HG03280 (cell line): ENCODE data around the gene TBX6.

Experiments
- ATAC-seq: cut with Tn5 transposase; IDR thresholded peaks from one replicate; pipeline ENCODE4 v1.9.1; 2021; ENCODE audit warnings: mild to moderate bottlenecking, moderate library complexity; ENCODE audit not compliant: unreplicated experiment

Gene TBX6

DNA sequence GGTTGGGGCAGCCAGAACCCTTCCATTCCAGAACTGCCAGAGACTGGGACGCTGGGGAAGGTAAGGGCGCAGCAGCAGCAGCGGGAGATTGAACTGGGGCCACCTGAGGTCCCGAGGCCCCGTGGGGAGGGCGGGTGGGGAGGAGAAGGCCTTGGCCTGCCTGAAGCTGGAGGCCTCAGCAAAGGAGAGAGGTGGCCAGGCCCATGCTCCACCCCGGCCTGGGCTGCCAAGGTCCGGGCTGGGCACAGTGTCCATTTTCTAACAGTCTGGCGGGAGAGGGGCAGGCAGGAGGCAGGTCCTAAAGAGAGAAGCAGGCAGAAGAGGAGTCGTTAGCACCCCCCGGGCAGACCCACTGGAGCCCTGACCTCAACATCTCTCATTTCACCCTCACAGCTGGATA is 22.7 kb upstream of the TBX6 start:
- no peak for ATAC-seq

GRCh38 chr16:30113711-30114333 is 22.1 kb upstream of the TBX6 start:
- no peak for ATAC-seq

DNA sequence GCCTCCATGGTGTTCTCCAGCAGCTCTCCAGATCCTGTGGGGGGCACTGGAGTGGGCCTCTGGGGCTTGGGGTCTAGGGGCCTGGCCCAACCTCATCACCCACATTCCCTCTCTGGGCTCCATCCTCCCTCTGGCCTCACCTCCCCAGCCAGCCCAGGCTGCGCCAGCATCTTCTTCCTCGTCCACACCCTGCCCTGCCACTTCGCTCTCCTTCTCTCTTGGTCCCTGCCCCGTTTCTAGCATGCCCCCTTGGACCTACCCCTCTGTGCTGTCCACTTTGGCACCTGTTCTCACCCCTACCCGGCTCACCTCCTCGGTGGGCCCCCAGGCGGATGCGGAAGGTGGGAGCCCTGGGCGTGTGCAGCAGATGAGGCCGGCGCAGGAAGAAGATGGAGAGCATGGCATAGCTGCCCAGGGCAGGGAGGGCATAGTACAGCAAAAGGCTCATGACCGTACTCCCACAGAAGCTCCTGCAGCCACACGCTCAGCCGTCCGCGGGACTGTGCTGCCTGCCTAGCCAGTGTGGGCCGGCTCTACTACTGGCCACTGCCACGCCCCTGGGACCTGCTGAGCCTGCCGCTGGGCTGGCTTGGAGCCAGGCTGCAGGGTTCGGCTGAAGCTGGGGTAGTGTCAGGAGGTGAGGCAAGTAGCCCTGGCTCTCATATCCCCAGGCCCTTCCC is 21.4 kb upstream of the TBX6 start, which contains the start of gene GDPD3:
TSS of gene GDPD3 (minus strand) at position 507 of the 680 bp plus-strand sequence. CDS start at position 448, 59 bp downstream.
- ATAC-seq: no peak

DNA sequence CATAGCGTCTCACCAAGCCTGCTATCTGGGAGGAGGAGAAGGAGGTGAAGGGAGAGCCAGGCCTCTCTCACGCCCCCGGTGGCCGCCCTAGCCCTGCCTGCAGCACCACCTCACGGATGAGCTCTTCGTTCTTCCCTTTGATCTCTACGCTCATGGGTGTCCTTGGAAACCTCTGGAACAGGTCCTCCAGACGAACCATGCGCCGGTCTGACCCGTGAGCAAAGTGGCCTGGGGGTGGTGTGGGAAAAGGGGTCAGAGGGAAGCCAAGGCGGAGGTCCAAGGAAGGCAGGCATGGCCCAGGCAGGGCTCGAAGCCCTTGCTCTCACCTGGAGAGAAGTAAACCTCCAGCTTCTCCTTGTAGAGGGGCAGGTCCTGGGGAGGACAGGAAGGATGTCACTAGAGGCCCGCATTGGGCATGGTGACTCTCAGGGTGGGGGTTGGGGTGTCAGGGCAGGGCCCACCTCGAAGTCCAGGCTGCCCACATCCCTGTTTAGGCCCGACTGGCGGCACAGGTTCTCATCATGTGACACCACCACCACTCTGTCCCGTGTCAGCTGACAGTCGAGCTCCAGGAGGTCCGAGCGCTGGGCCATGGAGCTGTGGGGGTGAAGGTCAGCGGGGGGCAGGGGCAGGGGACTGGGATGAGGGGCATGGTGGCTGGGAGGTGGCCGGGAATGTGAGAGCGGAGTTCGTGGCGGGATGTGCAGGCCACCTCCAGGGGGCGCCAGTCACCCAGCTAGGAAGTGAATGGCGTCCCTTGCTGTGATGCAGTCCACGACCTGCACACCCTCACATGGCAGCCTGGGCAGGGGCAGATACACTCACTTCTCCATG is 20.7 kb upstream of the TBX6 start:
- ATAC-seq: no peak

- ATAC-seq: no peak
These were observed 18.9 kb upstream of the TBX6 start for GRCh38 chr16:30110661-30111060.

DNA sequence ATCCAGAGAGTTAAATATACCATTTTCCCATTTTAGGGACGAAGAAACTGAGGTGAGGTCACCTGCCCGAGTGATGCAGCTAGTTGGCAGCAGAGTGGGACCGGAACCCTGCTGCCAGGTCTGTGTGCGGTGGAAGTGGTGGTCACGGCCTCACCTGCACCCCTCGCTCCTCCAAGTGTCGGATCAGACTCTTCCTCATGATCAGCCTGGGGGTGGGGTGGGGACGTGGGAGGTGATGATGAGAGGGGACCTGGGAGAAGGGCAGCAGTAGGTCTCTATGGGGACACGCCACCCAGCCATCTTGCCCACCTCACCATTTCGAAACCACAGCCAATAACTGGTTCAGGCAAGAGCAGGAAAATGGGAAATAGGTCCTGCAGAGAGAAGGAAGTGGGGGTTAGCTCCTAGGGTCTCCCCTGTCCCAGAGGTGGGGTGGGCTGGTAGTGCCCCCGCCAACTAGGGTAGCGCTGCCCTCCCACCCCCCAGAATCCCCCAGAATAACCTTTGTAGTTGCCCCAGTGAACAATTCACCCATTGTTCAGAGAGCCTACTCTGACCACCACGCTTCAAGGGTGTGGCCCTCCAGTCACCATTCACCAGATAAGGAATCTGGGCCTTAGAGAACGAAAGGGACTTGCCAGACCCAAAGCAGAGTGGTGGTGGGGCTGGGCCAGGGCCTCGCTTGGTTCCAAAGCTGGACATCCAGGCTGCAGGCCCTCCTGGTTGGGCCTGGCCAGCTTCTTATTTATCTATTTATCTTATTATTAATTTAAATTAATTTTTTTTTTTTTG is 16.5 kb upstream of the TBX6 start:
- no peak for ATAC-seq

DNA sequence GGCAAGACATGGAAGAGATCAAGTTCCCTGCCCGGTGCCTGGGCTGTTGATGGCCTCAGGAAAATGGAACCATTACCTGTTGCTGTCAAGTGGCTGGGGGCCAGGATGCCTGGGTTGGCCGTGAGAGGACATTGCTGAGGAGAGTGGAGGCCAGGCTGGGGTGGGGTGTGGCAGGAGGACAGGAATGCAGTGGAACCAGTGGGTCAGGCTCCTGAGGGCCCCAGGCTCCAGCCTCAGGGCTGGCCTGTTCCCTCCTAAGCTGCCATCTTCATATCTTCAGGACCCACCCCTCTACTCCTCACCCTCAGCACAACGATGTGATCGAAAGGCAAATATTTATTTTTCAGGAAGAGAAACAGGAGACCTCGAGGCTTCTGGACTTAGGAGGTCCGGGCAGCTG is 12.8 kb upstream of the TBX6 start:
- ATAC-seq: no peak

- no peak for ATAC-seq
These were observed 12.4 kb upstream of the TBX6 start for GRCh38 chr16:30104090-30104489.

DNA sequence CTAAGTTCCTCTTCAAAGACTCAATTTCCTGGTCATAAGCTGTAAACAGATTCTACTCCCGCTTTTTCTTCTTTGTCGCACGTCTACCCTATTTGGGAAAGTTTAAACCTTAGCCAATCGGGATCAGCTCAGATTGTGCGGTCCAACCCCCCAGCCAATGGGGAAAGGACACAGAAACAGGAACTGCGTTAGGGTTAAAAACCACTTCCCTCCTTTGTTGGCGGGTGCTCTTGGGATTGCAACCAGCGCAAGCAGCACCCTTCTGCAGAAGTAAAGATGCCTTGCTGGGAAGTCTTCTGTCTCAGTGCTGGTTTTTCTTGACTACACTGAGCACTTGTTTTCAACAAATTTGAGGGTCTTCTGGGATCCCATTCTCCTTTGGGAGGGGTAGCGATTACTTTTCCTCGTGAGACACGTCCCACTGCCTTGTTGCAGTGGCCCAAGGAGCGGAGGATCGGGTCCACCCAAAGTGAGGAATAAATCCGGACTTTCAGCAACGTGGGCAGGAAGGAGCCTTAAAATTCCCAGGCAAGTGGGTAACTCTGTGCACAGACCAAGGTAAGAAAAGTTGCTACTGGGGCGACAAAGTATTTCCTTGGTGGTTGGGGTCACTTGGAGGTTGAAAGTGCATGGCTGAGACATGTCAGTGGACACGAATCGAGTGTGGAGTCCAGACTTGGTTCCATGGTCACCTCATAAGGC is 5.3 kb upstream of the TBX6 start:
- no peak for ATAC-seq

DNA sequence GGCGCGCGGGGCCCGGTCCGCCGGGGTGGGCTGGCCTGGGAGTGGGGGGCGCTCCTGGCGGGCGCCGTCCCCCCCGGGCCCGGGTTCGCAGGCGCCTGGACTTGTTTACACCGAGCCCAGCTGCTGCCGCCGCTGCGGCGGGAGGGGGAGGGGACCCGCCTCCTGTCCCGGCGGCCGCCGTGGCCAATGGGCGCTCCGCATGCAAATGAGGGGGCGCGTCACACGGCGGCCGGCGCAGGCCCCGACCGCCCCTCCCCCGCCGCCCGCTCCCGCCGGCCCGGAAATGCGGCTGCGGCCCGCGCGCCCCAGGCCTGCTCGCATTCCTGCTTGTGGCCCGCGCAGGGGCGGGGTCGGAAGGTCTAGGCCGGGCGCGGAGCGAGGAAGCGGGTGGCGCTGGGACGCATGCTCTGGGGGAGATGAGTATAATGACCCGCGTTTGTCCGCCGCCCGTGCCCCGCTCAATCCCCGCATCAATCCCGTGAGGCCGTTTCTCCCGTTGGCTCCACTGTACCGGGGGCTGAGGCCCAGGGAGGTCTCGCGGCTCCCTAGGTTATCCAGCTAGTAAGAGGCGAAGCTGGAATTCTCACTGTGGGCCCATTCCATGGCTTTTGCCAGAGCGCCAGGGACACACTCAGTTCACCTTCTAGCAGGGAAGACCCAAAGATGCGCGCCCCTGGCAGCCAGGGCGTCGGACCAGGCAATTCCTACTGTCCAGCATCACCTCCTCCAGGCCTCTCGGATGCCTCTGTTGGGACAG is 4.6 kb upstream of the TBX6 start, which contains the start of gene YPEL3:
TSS of gene YPEL3 (minus strand) at position 109 of the 757 bp plus-strand sequence. CDS start 731 bp downstream, outside the sequence.
- peak; percentile 50 for ATAC-seq

DNA sequence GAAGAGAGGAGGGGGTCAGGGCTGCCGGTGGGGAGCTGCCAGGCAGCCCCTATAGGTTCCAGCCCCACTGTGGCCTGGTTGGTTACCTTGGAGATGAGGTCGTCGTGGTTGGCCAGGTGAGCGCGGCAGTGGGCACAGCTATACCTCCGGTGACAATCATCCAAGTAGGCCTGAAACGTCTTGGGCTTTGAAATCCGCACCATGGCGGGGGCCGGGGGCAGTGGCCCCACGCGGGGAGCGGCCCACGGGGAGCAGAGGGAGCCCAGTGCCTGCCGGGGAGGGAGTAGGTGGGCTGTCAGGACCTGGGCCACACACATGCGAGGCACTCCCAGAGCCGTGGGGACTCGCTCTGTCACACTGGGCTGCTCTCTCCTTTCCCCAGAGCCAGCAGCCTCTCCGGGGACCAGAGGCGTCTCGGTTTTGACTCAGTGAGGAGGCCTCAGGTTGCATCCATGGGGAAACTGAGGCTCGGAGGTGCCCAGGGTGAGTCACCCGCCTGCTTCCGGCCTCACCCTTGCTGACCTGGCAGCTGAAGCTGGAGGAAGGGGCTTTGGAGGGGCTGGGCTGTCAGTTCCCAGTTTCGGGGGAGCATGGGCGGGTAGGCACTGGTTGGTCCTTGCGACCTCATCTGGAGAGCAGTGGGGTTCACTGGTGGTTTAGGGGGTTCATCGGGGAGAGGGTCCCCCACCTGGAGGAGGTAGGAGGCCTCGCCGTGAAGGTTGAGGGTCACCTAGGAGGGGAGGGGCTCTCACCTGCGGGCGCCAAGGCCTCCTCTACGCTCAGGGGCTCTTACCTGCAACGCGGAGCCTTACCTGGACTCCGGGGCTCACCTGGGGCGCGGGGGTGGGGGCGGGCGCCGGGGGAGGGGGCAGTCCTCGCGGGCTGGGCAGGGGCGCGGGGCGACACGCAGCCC is 3.7 kb upstream of the TBX6 start:
- no peak for ATAC-seq

GRCh38 chr16:30094541-30095165 is 2.9 kb upstream of the TBX6 start:
- no peak for ATAC-seq

DNA sequence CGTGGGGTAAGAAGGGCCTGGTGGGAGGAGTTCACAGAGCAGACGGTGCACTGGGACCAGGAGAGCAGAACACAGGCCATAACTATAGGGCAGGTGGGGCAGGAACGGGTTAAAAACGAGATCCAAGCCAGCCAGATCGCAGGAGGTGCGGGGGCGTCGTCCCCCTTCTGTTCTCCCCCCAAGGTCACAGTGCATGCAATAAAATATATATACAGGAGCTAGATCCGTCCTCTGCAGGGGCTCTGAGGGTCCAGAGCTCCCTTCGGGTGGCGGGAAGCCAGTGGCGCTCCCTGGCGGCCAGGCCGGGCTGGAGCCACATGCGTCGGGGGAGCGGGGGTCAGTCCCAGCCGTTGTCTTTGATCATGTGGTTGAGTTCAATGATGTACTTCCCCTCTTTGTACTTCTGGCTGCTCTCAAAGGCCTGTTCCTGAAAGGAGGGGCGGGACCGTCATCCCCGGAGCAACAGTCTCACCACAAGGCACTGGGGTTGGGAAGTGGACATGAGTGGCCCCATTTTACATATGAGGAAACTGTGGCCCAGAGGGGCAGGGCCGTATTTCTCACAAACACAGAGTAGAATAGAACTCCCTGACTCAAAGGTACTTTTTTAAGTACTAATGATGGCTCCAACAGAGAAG is 768 bp upstream of the TBX6 start:
- ATAC-seq: peak; percentile 43

DNA sequence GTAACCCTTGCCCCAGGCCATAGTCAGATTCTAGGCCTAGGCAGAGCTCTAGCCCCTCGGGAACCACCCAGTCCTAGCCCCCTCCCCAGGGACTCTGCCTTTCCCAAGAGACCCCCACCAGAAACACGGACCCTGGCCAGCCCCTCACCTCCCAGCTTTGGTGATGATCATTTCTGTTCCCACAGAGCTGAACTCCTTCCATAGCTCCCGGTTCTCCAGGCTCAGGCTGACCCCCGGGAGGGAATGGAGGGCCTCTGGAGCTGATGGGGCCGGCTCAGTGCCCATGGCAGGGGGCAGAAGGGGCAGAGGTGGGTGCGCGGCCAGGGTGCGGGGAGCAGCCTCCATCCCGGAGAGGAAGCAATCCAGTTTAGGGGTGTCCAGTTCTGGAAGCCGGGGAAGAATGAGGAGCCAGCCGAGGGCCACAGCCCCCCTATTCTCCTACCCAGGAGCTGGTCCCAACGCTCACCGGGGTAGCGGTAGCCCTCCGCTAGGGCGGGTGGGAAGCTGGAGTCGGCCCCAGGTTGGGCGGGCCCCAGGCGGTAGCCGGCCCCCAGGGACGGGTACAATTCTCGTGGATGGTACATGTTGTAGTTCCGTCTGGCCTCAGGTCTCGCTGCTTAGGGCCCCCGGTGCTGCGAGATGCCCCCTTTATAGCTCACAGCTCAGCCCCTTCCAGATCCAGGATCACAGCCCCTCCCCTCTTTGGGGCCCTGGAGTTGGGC is 953 bp downstream of the TBX6 start:
- ATAC-seq: no peak

DNA sequence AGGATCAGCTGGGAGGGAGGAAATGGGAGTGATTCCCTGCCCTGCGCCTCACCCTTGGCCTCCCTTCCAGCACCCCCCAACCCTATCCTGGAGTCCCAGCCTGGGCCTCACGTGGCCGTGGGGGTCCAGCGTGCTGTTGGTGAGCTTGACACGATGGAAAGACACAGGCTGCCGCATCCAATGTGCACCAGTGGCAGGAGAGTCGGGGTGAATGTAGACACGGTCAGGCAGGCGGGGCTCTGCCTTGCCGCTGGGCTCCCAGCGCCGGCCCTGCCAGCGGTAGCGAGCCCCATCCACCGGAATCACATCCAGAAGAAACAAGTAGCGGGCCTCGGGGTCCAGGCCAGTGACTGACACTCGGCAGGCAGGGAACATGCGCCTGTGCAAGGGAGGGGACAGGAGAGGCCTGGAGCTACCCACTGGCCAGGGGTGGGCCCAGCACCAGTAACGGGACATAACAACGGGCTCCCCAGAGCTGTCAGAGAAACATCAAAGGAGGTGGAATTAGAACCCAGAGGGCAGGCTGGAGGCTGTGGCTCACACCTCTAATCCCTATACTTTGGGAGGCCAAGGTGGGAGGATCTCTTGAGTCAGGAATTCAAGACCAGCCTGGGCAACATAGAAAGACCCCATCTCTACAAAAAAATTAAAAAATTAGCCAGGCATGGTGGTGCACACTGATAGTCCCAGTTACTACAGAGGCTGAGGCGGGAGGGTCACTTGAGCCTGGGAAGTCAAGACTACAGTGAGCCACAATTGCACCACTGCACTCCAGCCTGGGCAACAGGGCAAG is 2.7 kb downstream of the TBX6 start:
- no peak for ATAC-seq

DNA sequence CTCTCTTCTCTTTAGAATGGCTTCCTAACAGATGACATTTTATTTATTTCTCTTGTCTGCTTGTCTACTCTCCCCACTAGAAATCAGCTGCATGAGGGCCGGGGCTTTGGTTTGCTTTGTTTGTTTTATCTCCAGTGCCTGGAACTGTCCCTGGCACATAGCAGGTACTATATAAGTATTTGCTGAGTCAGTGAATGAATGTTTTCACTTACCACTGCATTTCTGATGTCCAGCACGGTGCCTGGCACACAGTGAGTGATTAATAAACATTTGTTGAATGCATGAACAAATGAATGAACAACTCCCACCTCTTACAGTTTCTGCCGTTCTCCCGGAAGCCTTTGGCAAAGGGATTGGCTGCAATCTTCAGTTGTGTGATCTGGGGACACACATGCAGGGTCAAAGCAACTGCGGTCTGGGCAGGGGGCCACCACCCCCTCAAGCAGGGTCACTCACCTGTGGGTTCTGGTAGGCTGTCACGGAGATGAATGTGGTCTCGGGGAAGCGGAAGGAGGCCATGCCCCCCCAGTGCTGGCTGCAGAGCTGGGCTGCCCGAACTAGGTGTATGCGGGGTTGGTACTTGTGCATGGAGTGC is 3.4 kb downstream of the TBX6 start:
- ATAC-seq: no peak
